PC-9 (cell line): ENCODE results near the gene CEP131. TPM values are rescaled to one million over a fixed set of nuclear protein-coding genes. Genes with fewer than 3 reads are reported as not detected.

Experiments
- BruUV-seq: library from RNA; stranded (reverse); fragments of 400-500 nt; replicated peaks from 2 replicates; lab custom pipeline; 2021; lab: Mats Ljungman, UMichigan
- CTCF ChIA-PET: fragments of 300-600 bp; sonication (Branson Sonifier 250); formaldehyde crosslinking; loops from one replicate; lab custom pipeline; 2022; ENCODE audit warnings: antibody characterized with exemption; lab: Charles Lee
- POLR2A ChIA-PET: fragments of 300-600 bp; sonication (Branson Sonifier 250); formaldehyde crosslinking; loops from one replicate; lab custom pipeline; 2022; ENCODE audit warnings: antibody characterized with exemption; ENCODE audit not compliant: unreplicated experiment; lab: Charles Lee
- DNase-seq, 2 experiments: peaks; one replicate each; pipeline versions ENCODE4 v3.0.0 to v3.0.0-alpha.2; 2015 to 2022; ENCODE audit warnings: mixed read lengths in 1 of 2
- H2AFZ ChIP-seq: fragments of 200-600 bp; sonication (generic); 2 replicates; pipeline ENCODE4 v1.8.1; 2017; ENCODE audit warnings: antibody characterized with exemption
- H3F3A ChIP-seq: fragments of 200-600 bp; sonication (generic); 2 replicates; pipeline ENCODE4 v1.8.1; 2017; ENCODE audit warnings: antibody characterized with exemption, mild to moderate bottlenecking, low read depth; ENCODE audit not compliant: insufficient read depth
- H3K27ac ChIP-seq: fragments of 200-600 bp; sonication (generic); 2 replicates; pipeline ENCODE4 v1.6.1; 2016; ENCODE audit warnings: mixed run types
- H3K27me3 ChIP-seq: fragments of 200-600 bp; sonication (generic); 2 replicates; pipeline ENCODE4 v1.6.1; 2016; ENCODE audit warnings: low read depth, mixed run types; ENCODE audit not compliant: insufficient read depth
- H3K36me3 ChIP-seq: fragments of 200-600 bp; sonication (generic); 2 replicates; pipeline ENCODE4 v1.6.1; 2016; ENCODE audit warnings: low read depth, mixed run types
- H3K4me1 ChIP-seq: fragments of 200-600 bp; sonication (generic); replicated peaks from 2 replicates; pipeline ENCODE4 v1.6.1; 2016; ENCODE audit warnings: mixed run types; ENCODE audit not compliant: insufficient read depth
- H3K4me2 ChIP-seq: fragments of 200-600 bp; sonication (generic); 2 replicates; pipeline ENCODE4 v1.6.1; 2017; ENCODE audit warnings: mixed run types
- H3K4me3 ChIP-seq: fragments of 200-600 bp; sonication (generic); 2 replicates; pipeline ENCODE4 v1.6.1; 2016; ENCODE audit warnings: mixed run types
- H3K79me2 ChIP-seq: fragments of 200-600 bp; sonication (generic); 2 replicates; pipeline ENCODE4 v1.6.1; 2017; ENCODE audit warnings: low read depth, mixed run types
- H3K9me2 ChIP-seq: fragments of 200-600 bp; sonication (generic); 2 replicates; pipeline ENCODE4 v1.8.1; 2017; ENCODE audit warnings: mild to moderate bottlenecking; ENCODE audit not compliant: insufficient read depth
- H3K9me3 ChIP-seq: fragments of 200-600 bp; sonication (generic); 2 replicates; pipeline ENCODE4 v1.8.1; 2016; ENCODE audit warnings: low read depth; ENCODE audit not compliant: insufficient read depth
- H4K20me1 ChIP-seq: fragments of 200-600 bp; sonication (generic); 2 replicates; pipeline ENCODE4 v1.8.1; 2017; ENCODE audit not compliant: insufficient read depth
- EZH2 ChIP-seq: fragments of 200-600 bp; sonication (generic); IDR thresholded peaks from 2 replicates; pipeline ENCODE4 v1.8.0; 2017; ENCODE audit warnings: antibody characterized with exemption, low read depth
- intact Hi-C: fragments of 100-400 bp; cut with micrococcal nuclease; formaldehyde crosslinking; loops from one replicate; pipeline ENCODE4 v1.10.0; 2022; ENCODE audit not compliant: unreplicated experiment
- total RNA-seq: library from RNA; stranded (reverse); gene quantifications from 2 replicates; pipeline ENCODE4 v1.2.3, GENCODE V29; 2021
- TF ChIP-seq, protein P1 (sequence below): fragments of 200-600 bp; sonication (generic); conservative IDR thresholded peaks from 2 replicates; pipeline ENCODE4 v1.6.1; 2017; ENCODE audit warnings: mixed run types, antibody characterized with exemption, mild to moderate bottlenecking, moderate library complexity

Gene CEP131
- total RNA-seq, 1 experiment from 2014 or later: 24.4 TPM

DNA sequence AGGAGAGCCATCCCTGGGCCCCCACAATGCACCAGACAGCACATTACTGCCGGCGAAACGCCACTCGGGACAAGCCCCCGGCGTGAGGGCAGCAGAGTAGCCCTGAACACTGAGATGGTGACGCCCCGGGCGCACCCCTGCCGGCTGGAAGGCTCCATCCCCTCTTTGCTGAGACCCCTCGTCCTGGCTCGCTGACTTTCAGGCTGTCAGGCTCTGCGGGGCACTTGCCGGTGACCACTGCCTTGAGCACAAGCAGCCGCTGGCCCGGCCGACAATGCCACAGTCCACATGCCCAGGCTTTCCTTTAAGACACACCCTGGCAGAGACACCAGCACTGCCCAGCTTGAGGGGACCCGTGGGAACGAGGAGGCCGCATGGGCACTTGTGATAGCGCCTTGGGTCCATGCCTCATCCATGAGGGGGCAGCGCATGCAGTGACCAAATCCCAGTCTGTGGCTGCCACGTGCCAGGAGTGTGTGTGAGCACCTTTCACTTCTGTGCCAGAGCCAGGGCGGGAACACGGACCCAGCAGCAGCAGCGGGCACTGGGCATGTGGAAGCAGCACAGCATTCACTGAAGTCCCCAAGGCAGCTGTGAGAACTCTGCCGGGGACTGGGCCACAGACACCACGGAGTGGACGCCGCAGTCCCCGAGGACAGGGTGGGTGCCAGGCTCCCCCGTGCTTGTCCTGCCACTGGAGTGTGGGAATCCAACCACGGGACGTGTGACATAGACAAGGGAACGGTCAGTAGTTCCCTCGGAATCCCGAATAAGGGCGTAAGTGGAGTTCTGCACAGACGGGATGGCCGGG lies 40.8 kb upstream of the CEP131 start:
- no TSS peak for BruUV-seq
- Histone ChIP-seq H3K27me3 (no peaks in the 10 kb centered on the region), H3K4me3 (no peak overlapping the region), H3K27ac (no peak overlapping the region), H3K9me2 (no peaks in the 10 kb centered on the region), H3K4me2 (no peak overlapping the region), H4K20me1 (no peaks in the 10 kb centered on the region), H2AFZ (no peak overlapping the region), H3K9me3 (no peaks in the 10 kb centered on the region), H3K36me3 (no peaks in the 10 kb centered on the region), H3K4me1 (no peaks in the 10 kb centered on the region), H3F3A (no peaks in the 10 kb centered on the region), H3K79me2 (no peaks in the 10 kb centered on the region)
- ChIA-PET CTCF (no interaction called here), POLR2A (no interaction called here)
- intact Hi-C loops: no loop called here
- DNase-seq: no peak
- TF ChIP-seq, protein P1, sequence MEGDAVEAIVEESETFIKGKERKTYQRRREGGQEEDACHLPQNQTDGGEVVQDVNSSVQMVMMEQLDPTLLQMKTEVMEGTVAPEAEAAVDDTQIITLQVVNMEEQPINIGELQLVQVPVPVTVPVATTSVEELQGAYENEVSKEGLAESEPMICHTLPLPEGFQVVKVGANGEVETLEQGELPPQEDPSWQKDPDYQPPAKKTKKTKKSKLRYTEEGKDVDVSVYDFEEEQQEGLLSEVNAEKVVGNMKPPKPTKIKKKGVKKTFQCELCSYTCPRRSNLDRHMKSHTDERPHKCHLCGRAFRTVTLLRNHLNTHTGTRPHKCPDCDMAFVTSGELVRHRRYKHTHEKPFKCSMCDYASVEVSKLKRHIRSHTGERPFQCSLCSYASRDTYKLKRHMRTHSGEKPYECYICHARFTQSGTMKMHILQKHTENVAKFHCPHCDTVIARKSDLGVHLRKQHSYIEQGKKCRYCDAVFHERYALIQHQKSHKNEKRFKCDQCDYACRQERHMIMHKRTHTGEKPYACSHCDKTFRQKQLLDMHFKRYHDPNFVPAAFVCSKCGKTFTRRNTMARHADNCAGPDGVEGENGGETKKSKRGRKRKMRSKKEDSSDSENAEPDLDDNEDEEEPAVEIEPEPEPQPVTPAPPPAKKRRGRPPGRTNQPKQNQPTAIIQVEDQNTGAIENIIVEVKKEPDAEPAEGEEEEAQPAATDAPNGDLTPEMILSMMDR: no peak
- no peak for TF ChIP-seq EZH2

DNA sequence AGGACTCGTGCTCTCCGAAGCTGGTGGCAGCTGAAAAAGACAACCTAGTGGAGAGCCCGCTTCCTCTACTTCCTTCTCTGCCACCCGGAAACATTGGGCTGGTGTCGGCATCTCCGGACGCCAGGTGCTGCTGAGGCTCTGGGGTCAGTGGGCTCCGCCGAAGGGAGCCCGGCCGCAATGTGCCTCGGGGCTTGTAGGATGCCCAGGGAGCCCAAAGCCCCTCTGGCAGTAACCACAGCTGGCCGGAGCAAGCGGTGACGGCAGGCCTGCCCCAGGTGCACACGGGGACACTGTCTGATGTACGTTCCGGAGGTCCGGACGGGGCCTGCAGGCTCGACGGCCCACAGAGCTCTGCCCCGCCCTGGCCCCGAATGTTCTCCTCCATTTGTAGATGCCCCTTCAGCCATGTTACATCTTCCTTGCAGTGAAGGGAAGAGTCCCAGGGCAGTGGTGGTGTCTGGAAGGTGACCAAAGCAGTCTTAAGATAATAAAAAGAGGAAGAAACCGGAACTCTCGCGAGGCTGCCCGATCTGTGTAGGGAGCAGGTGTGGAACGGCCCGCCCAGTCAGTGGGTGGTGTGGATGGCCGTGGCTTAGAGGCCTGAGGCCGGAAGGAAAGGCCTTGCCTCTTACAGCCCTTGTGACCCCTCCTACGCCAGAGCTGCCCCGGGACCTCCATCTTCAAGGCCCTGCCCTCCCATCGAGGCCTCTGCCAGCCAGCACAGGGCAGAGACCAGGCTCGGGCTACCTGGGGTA lies 39.0 kb upstream of the CEP131 start:
- no peaks in the 10 kb centered on the region for H3K79me2 ChIP-seq
- POLR2A ChIA-PET: no interaction called here
- no peak overlapping the region for H3K4me3 ChIP-seq
- CTCF ChIA-PET: no interaction called here
- no peaks in the 10 kb centered on the region; the same call in 1 of the 2 replicates for H4K20me1 ChIP-seq
- H3K4me2 ChIP-seq: no peak overlapping the region
- no peak for DNase-seq
- no peak overlapping the region for H2AFZ ChIP-seq
- no peaks in the 10 kb centered on the region for H3F3A ChIP-seq
- no peaks in the 10 kb centered on the region for H3K36me3 ChIP-seq
- H3K9me3 ChIP-seq: no peaks in the 10 kb centered on the region
- H3K9me2 ChIP-seq: no peaks in the 10 kb centered on the region
- BruUV-seq: no TSS peak
- TF ChIP-seq, protein P1: no peak
- TF ChIP-seq EZH2: no peak
- no peaks in the 10 kb centered on the region for H3K27me3 ChIP-seq
- intact Hi-C loops: no loop called here
- H3K27ac ChIP-seq: no peak overlapping the region
- no peaks in the 10 kb centered on the region for H3K4me1 ChIP-seq

DNA sequence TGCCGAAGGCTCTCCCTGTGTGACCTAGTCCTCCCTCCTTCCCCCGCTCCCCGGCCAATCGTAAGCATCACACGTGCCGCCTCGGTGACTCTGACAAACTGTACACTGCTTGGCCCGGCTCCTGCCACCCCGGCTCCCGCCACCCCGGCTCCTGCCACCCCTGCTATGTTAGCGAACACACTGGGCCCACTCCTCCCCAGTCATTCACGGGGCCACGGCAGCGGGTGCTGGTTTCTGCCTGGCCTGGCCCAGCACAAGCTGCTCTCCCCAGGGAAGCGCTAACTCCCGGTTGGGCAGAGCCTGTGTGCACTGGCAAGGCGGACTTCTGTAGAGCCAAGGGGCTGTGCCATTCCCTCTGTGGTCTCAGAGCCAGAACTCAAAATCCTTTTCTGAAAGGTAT lies 38.3 kb upstream of the CEP131 start:
- ChIA-PET CTCF (no interaction called here), POLR2A (no interaction called here)
- Histone ChIP-seq H2AFZ (no peak overlapping the region), H3K79me2 (no peaks in the 10 kb centered on the region), H3K9me2 (no peaks in the 10 kb centered on the region), H3K4me3 (no peak overlapping the region), H3F3A (no peaks in the 10 kb centered on the region), H4K20me1 (no peaks in the 10 kb centered on the region; the same call in 1 of the 2 replicates), H3K27me3 (no peaks in the 10 kb centered on the region), H3K9me3 (no peaks in the 10 kb centered on the region), H3K27ac (no peak overlapping the region), H3K4me2 (no peak overlapping the region), H3K36me3 (no peaks in the 10 kb centered on the region), H3K4me1 (no peaks in the 10 kb centered on the region)
- intact Hi-C loops: no loop called here
- no TSS peak for BruUV-seq
- DNase-seq: no peak
- TF ChIP-seq, protein P1: no peak
- TF ChIP-seq EZH2: no peak
